Measurements from ENCODE around the gene GRSF1. TPM values are rescaled to one million over a fixed set of nuclear protein-coding genes. Genes with fewer than 3 reads are reported as not detected.

Gene GRSF1
- total and polyA plus RNA-seq, 10 of the 15 experiments (the other 5 are each of a cell fraction or from before 2014, with no cell fraction given), result 37.5 to 105 (median 68.4) TPM

DNA sequence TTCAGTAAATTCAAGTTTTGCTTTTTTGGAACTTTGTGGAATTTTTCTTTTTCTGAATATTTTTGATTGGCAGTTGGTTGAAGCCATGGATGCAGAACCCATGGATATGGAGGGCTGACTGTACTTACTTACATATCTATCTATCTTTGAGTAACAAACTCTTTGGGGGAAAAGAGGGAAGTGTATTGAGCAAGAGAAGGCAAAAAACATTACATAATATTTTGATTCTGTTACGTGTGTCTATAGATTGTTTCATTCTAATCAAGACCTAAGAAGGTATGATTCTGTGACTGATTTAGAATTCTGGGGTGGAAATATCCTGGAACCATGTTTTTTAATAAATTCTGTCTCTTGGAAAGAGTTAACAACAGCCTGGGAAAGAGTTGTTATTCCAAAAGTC is 31.5 kb downstream of the GRSF1 start:
- Histone ChIP-seq H3K9me3 (replicated peaks; ENCODE audit: control insufficient read depth, insufficient read depth, low read length) (no peaks in the 10 kb centered on the region), H3K27me3 (replicated peaks in 1 of 2; ENCODE audit: control insufficient read depth in 2 of 2, insufficient read depth in 2 of 2, low read length in 1 of 2) (no peaks in the 10 kb centered on the region), H3K4me3 (no peak overlapping the region), H4K20me1 (ENCODE audit: control insufficient read depth, insufficient read depth) (no peaks in the 10 kb centered on the region), H3K27ac (ENCODE audit: control insufficient read depth, insufficient read depth) (no peak overlapping the region), H3K79me2 (ENCODE audit: control insufficient read depth, insufficient read depth, low read length) (no peaks in the 10 kb centered on the region), H3K9ac (ENCODE audit: control insufficient read depth, insufficient read depth, low read length) (no peak overlapping the region), H3K36me3 (ENCODE audit: control insufficient read depth in 2 of 2, insufficient read depth in 2 of 2, low read length in 1 of 2) (no peaks in the 10 kb centered on the region), H3K4me2 (ENCODE audit: control insufficient read depth, insufficient read depth) (no peak overlapping the region), H3K4me1 (ENCODE audit: control insufficient read depth, insufficient read depth, low read length) (no peaks in the 10 kb centered on the region), H2AFZ (ENCODE audit: control insufficient read depth, low read depth, low read length) (no peak overlapping the region)
- in situ Hi-C loops (cut with MboI) (no loop called here), intact Hi-C loops (cut with micrococcal nuclease; ENCODE audit: unreplicated experiment) (no loop called here)
- 94% methylated on average over 1 of the region's 1 CpG for WGBS (ENCODE audit: insufficient coverage, insufficient replicate concordance, low lambda C conversion rate, missing lambda C conversion rate)
- FAIRE-seq, result no peak
- no peak for ATAC-seq
- ChIA-PET CTCF (no interaction called here), SMC1A (ENCODE audit: uncharacterized antibody, unreplicated experiment) (interaction anchor here (0.5 kb wide), 1 partner anchor 71 kb away, joined by 3 read pairs; no protein-coding TSS in a partner anchor), RAD21 (ENCODE audit: unreplicated experiment) (no interaction called here), POLR2A (interaction anchor here (0.6 kb wide), 1 partner anchor 70 kb away, joined by 6 read pairs; no protein-coding TSS in a partner anchor)
- DNase-seq (ENCODE audit: low read depth, low spot score), result no peak
- BruUV-seq (replicated peaks), result no TSS peak
- TF ChIP-seq, protein P1, sequence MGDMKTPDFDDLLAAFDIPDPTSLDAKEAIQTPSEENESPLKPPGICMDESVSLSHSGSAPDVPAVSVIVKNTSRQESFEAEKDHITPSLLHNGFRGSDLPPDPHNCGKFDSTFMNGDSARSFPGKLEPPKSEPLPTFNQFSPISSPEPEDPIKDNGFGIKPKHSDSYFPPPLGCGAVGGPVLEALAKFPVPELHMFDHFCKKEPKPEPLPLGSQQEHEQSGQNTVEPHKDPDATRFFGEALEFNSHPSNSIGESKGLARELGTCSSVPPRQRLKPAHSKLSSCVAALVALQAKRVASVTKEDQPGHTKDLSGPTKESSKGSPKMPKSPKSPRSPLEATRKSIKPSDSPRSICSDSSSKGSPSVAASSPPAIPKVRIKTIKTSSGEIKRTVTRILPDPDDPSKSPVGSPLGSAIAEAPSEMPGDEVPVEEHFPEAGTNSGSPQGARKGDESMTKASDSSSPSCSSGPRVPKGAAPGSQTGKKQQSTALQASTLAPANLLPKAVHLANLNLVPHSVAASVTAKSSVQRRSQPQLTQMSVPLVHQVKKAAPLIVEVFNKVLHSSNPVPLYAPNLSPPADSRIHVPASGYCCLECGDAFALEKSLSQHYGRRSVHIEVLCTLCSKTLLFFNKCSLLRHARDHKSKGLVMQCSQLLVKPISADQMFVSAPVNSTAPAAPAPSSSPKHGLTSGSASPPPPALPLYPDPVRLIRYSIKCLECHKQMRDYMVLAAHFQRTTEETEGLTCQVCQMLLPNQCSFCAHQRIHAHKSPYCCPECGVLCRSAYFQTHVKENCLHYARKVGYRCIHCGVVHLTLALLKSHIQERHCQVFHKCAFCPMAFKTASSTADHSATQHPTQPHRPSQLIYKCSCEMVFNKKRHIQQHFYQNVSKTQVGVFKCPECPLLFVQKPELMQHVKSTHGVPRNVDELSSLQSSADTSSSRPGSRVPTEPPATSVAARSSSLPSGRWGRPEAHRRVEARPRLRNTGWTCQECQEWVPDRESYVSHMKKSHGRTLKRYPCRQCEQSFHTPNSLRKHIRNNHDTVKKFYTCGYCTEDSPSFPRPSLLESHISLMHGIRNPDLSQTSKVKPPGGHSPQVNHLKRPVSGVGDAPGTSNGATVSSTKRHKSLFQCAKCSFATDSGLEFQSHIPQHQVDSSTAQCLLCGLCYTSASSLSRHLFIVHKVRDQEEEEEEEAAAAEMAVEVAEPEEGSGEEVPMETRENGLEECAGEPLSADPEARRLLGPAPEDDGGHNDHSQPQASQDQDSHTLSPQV (IDR thresholded peaks at IDR 0.05), result no peak
- TF ChIP-seq TCF7 (IDR thresholded peaks at IDR 0.05; ENCODE audit: borderline replicate concordance), result no peak
- TF ChIP-seq, protein P2, sequence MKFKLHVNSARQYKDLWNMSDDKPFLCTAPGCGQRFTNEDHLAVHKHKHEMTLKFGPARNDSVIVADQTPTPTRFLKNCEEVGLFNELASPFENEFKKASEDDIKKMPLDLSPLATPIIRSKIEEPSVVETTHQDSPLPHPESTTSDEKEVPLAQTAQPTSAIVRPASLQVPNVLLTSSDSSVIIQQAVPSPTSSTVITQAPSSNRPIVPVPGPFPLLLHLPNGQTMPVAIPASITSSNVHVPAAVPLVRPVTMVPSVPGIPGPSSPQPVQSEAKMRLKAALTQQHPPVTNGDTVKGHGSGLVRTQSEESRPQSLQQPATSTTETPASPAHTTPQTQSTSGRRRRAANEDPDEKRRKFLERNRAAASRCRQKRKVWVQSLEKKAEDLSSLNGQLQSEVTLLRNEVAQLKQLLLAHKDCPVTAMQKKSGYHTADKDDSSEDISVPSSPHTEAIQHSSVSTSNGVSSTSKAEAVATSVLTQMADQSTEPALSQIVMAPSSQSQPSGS (IDR thresholded peaks at IDR 0.05; ENCODE audit: low read length), result no peak
- TF ChIP-seq, protein P3, sequence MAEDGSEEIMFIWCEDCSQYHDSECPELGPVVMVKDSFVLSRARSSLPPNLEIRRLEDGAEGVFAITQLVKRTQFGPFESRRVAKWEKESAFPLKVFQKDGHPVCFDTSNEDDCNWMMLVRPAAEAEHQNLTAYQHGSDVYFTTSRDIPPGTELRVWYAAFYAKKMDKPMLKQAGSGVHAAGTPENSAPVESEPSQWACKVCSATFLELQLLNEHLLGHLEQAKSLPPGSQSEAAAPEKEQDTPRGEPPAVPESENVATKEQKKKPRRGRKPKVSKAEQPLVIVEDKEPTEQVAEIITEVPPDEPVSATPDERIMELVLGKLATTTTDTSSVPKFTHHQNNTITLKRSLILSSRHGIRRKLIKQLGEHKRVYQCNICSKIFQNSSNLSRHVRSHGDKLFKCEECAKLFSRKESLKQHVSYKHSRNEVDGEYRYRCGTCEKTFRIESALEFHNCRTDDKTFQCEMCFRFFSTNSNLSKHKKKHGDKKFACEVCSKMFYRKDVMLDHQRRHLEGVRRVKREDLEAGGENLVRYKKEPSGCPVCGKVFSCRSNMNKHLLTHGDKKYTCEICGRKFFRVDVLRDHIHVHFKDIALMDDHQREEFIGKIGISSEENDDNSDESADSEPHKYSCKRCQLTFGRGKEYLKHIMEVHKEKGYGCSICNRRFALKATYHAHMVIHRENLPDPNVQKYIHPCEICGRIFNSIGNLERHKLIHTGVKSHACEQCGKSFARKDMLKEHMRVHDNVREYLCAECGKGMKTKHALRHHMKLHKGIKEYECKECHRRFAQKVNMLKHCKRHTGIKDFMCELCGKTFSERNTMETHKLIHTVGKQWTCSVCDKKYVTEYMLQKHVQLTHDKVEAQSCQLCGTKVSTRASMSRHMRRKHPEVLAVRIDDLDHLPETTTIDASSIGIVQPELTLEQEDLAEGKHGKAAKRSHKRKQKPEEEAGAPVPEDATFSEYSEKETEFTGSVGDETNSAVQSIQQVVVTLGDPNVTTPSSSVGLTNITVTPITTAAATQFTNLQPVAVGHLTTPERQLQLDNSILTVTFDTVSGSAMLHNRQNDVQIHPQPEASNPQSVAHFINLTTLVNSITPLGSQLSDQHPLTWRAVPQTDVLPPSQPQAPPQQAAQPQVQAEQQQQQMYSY (CRISPR knock-in tag; IDR thresholded peaks at IDR 0.05), result no peak
- TF ChIP-seq RUNX3 (IDR thresholded peaks at IDR 0.05; ENCODE audit: low read length), result no peak
- no peak for TF ChIP-seq FOXK2 (IDR thresholded peaks at IDR 0.05)
- no peak for TF ChIP-seq CHD1 (IDR thresholded peaks at IDR 0.05; ENCODE audit: low read depth, low read length)
- no peak for TF ChIP-seq ZNF274 (IDR thresholded peaks at IDR 0.05; ENCODE audit: insufficient read depth, insufficient read length)
- no peak for TF ChIP-seq DPF2 (IDR thresholded peaks at IDR 0.05)
- no peak for TF ChIP-seq STAT3 (IDR thresholded peaks at IDR 0.05; ENCODE audit: low read depth, low read length)
- no peak for TF ChIP-seq SUZ12 (IDR thresholded peaks at IDR 0.05; ENCODE audit: unreplicated experiment)
- no peak for TF ChIP-seq PKNOX1 (IDR thresholded peaks at IDR 0.05)
- no peak for TF ChIP-seq RAD51 (IDR thresholded peaks at IDR 0.05)
- TF ChIP-seq MYC (IDR thresholded peaks at IDR 0.05; ENCODE audit: insufficient read depth, insufficient read length, insufficient replicate concordance, low read length, severe bottlenecking), result no peak
- TF ChIP-seq PAX8 (IDR thresholded peaks at IDR 0.05), result no peak
- TF ChIP-seq SRF (IDR thresholded peaks at IDR 0.05; ENCODE audit: low read depth in 2 of 2, low read length in 2 of 2), result no peak

Data from GM12878 (cell line).